Keratinocyte (primary cell): ENCODE measurements around the gene MRM2. TPM values are rescaled to one million over a fixed set of nuclear protein-coding genes. Genes with fewer than 3 reads are reported as not detected.

Source experiments
- DNase-seq: peaks from one replicate; pipeline ENCODE4 v3.0.0-alpha.2; 2011; ENCODE audit warnings: low read depth, missing footprints, low spot score
- FAIRE-seq: peaks from 2 replicates; lab custom pipeline; 2011; peaks lifted over from hg19 to GRCh38; lab: Jason Lieb, UNC
- H2AFZ ChIP-seq: 2 replicates; pipeline ENCODE4 v1.6.0; 2012; ENCODE audit warnings: low read length, control low read depth, inconsistent platforms; ENCODE audit not compliant: control insufficient read depth
- H3K27ac ChIP-seq: 2 replicates; pipeline ENCODE4 v1.5.1; 2011; ENCODE audit warnings: low read length; ENCODE audit not compliant: control insufficient read depth, insufficient read depth
- H3K27me3 ChIP-seq: 3 replicates; pipeline ENCODE4 v1.6.0; 2011; ENCODE audit warnings: low read length; ENCODE audit not compliant: control insufficient read depth, insufficient read depth; ENCODE audit errors: extremely low read depth
- H3K36me3 ChIP-seq, 2 experiments: 2 replicates in 1 of 2; 3 replicates in 1 of 2; pipeline ENCODE4 v1.5.1; 2011; ENCODE audit warnings: low read length in 2 of 2, mild to moderate bottlenecking in 1 of 2; ENCODE audit not compliant: control insufficient read depth in 2 of 2, insufficient read depth in 2 of 2; ENCODE audit errors: extremely low read depth in 1 of 2
- H3K4me1 ChIP-seq: 3 replicates; pipeline ENCODE4 v1.5.1; 2011; ENCODE audit warnings: low read length; ENCODE audit not compliant: control insufficient read depth, insufficient read depth; ENCODE audit errors: extremely low read depth
- H3K4me2 ChIP-seq: 3 replicates; pipeline ENCODE4 v1.6.0; 2011; ENCODE audit warnings: low read depth, low read length; ENCODE audit not compliant: control insufficient read depth, insufficient read depth; ENCODE audit errors: extremely low read depth
- H3K4me3 ChIP-seq, 3 experiments: fragments of 200-600 bp in 1 of 3; sonication (generic) in 1 of 3; 2 replicates in 2 of 3; 3 replicates in 1 of 3; pipeline ENCODE4 v1.5.1; 2011 to 2016; ENCODE audit warnings: low read length in 3 of 3, mild to moderate bottlenecking in 3 of 3, control low read depth in 2 of 3, inconsistent platforms in 1 of 3, low read depth in 1 of 3, mixed read lengths in 1 of 3, mixed run types in 1 of 3, moderate library complexity in 1 of 3; ENCODE audit not compliant: control insufficient read depth in 2 of 3, insufficient read depth in 2 of 3; ENCODE audit errors: extremely low read depth in 1 of 3
- H3K79me2 ChIP-seq: 2 replicates; pipeline ENCODE4 v1.6.0; 2012; ENCODE audit warnings: low read length; ENCODE audit not compliant: control insufficient read depth, insufficient read depth
- H3K9ac ChIP-seq: 3 replicates; pipeline ENCODE4 v1.6.0; 2011; ENCODE audit warnings: low read length; ENCODE audit not compliant: control insufficient read depth, insufficient read depth; ENCODE audit errors: extremely low read depth
- H3K9me1 ChIP-seq: 3 replicates; pipeline ENCODE4 v1.6.0; 2011; ENCODE audit warnings: low read length; ENCODE audit not compliant: control insufficient read depth, insufficient read depth; ENCODE audit errors: extremely low read depth
- H3K9me3 ChIP-seq: 2 replicates; pipeline ENCODE4 v1.5.1; 2012; ENCODE audit warnings: low read depth, low read length; ENCODE audit not compliant: control insufficient read depth
- H4K20me1 ChIP-seq: 3 replicates; pipeline ENCODE4 v1.6.0; 2011; ENCODE audit warnings: low read length; ENCODE audit not compliant: control insufficient read depth, insufficient read depth; ENCODE audit errors: extremely low read depth
- CTCF ChIP-seq, 3 experiments: IDR thresholded peaks in 1 of 3; conservative IDR thresholded peaks in 1 of 3; optimal IDR thresholded peaks in 1 of 3; 2 replicates in 2 of 3; 3 replicates in 1 of 3; pipeline versions ENCODE3 to v1.5.1; 2011; ENCODE audit warnings: low read length in 3 of 3, mild to moderate bottlenecking in 3 of 3, moderate library complexity in 2 of 3, control low read depth in 1 of 3, inconsistent platforms in 1 of 3; ENCODE audit not compliant: insufficient read depth in 2 of 3; ENCODE audit errors: extremely low read depth in 1 of 3
- EZH2 ChIP-seq: IDR thresholded peaks from one replicate; pipeline ENCODE4 v1.6.1; 2012; ENCODE audit warnings: inconsistent platforms, mild to moderate bottlenecking, low read length, moderate library complexity
- dilution Hi-C: fragments of 300-500 bp; cut with MboI; formaldehyde crosslinking; loops from one replicate; pipeline ENCODE4 v1.7.0; 2020; ENCODE audit warnings: low sequenced_read_pairs; ENCODE audit not compliant: extremely low pct_ligation_motif_present
- polyA plus RNA-seq, 5 experiments: library from polyadenylated mRNA; depleted of rRNA in 3 of 5; stranded (reverse) in 3 of 5; stranded (forward) in 1 of 5; unstranded in 1 of 5; fragments of >200 nt; gene quantifications; 1 replicate in 1 of 5; 2 replicates in 3 of 5; 3 replicates in 1 of 5; pipeline versions ENCODE4 v1.2.1 to v1.2.3, GENCODE V29; 2011 to 2012; ENCODE audit warnings: missing spikeins in 2 of 5, low read depth in 1 of 5, low replicate concordance in 1 of 5

MRM2 gene
- polyA plus RNA-seq, 1 donor (not counting 4 experiments of a cell fraction or from before 2014, with no cell fraction given): 21.5 TPM

- Histone ChIP-seq H3K27ac (no peak overlapping the region), H3K4me3 (no peak overlapping the region), H3K9me1 (peaks cover 5% of the 10 kb centered on the region), H3K4me2 (no peak overlapping the region), H3K27me3 (no peaks in the 10 kb centered on the region), H2AFZ (no peak overlapping the region), H4K20me1 (peaks cover 4% of the 10 kb centered on the region), H3K9ac (no peak overlapping the region), H3K36me3 (peaks cover 0 to 8% of the 10 kb centered on the region in 2 experiments), H3K9me3 (no peaks in the 10 kb centered on the region), H3K79me2 (no peaks in the 10 kb centered on the region), H3K4me1 (peaks cover 4% of the 10 kb centered on the region)
- FAIRE-seq: no peak
- dilution Hi-C loops: no loop called here
- no peak for DNase-seq
- TF ChIP-seq CTCF (optimal IDR thresholded peaks at IDR 0.05 in 1 of 3, IDR thresholded peaks at IDR 0.05 in 1 of 3, conservative IDR thresholded peaks at IDR 0.05 in 1 of 3; ENCODE audit: extremely low read depth in 1 of 3, insufficient read depth in 2 of 3, low read length in 3 of 3) (no peak), EZH2 (no peak)
Measured at GRCh38 chr7:2258661-2259365, 16.8 kb upstream of the MRM2 start.

- Histone ChIP-seq H3K79me2 (no peaks in the 10 kb centered on the region), H3K9me1 (peaks cover 5% of the 10 kb centered on the region), H3K4me2 (no peak overlapping the region), H2AFZ (no peak overlapping the region), H3K27ac (no peak overlapping the region), H3K27me3 (no peaks in the 10 kb centered on the region), H3K4me3 (no peak overlapping the region), H3K4me1 (peaks cover 4% of the 10 kb centered on the region), H3K36me3 (peaks cover 0 to 6% of the 10 kb centered on the region in 2 experiments), H3K9ac (no peak overlapping the region), H3K9me3 (no peaks in the 10 kb centered on the region), H4K20me1 (peaks cover 4% of the 10 kb centered on the region)
- no peak for DNase-seq
- no peak for FAIRE-seq
- dilution Hi-C loops: no loop called here
- no peak for TF ChIP-seq CTCF (optimal IDR thresholded peaks at IDR 0.05 in 1 of 3, IDR thresholded peaks at IDR 0.05 in 1 of 3, conservative IDR thresholded peaks at IDR 0.05 in 1 of 3; ENCODE audit: extremely low read depth in 1 of 3, insufficient read depth in 2 of 3, low read length in 3 of 3)
- TF ChIP-seq EZH2: no peak
Measured at GRCh38 chr7:2257651-2258050, 15.6 kb upstream of the MRM2 start.
